SJCRH30 (cell line): ENCODE results near the gene SPATS2. TPM values are rescaled to one million over a fixed set of nuclear protein-coding genes. Genes with fewer than 3 reads are reported as not detected.
"Not testable (repeated sequence)": the region's sequence is repeated elsewhere in the genome, so short reads cannot be mapped to it uniquely, and the experiment has no call there.

ENCODE experiments used
- DNase-seq, 2 experiments: peaks; one replicate each; pipeline ENCODE4 v3.0.0-alpha.2; 2015 to 2020
- H3K27ac ChIP-seq: fragments of 250-450 bp; sonication (Bioruptor Pico); 2 replicates; pipeline ENCODE4 v1.5.1; 2020; ENCODE audit warnings: mild to moderate bottlenecking, moderate library complexity
- H3K27me3 ChIP-seq: fragments of 250-450 bp; sonication (Bioruptor Pico); 2 replicates; pipeline ENCODE4 v1.5.1; 2020; ENCODE audit warnings: mild to moderate bottlenecking, moderate library complexity
- H3K36me3 ChIP-seq: fragments of 250-450 bp; sonication (Bioruptor Pico); 2 replicates; pipeline ENCODE4 v1.5.1; 2020; ENCODE audit warnings: mild to moderate bottlenecking, moderate library complexity
- H3K4me1 ChIP-seq: fragments of 250-450 bp; sonication (Bioruptor Pico); 2 replicates; pipeline ENCODE4 v1.5.1; 2020; ENCODE audit warnings: mild to moderate bottlenecking, moderate library complexity
- H3K4me3 ChIP-seq: fragments of 250-450 bp; sonication (Bioruptor Pico); 2 replicates; pipeline ENCODE4 v1.5.1; 2020; ENCODE audit warnings: mild to moderate bottlenecking, moderate library complexity
- H3K9me3 ChIP-seq: fragments of 250-450 bp; sonication (Bioruptor Pico); replicated peaks from 2 replicates; pipeline ENCODE4 v1.5.1; 2020; ENCODE audit warnings: mild to moderate bottlenecking, moderate library complexity
- total RNA-seq: library from RNA; depleted of rRNA; stranded (reverse); fragments of >200 nt; shearing (Covaris generic); gene quantifications from 2 replicates; pipeline ENCODE4 v1.2.3, GENCODE V29; 2014

SPATS2 gene
- total RNA-seq, 1 experiment from 2014 or later: 72.6 TPM

DNA sequence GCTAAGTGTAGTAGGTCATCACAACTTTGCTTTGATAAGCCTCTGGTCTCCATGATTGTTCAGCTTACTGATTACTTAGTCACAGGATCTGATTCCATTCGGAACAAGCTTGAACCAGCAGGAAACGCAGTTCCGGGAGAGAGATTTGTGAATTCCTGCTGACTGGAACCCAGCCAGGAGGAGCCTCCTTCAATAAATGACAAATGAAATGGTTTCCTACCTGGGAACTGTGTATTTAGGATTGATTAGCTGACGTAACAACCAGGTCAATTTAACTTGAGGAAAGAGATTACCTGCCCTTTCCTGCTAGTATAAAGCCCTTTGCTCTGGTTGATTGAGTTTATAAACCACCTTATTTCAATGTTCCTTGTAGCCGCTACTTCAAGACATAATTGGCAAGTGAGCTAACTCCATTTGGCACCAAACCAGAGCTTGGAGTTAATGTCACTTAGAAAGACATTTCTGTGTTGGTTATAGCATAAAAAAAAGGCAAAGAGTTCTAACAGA lies 136.5 kb downstream of the SPATS2 start:
- no peak overlapping the region for H3K4me3 ChIP-seq
- H3K4me1 ChIP-seq: peaks cover 17% of the 10 kb centered on the region
- no peak overlapping the region for H3K27ac ChIP-seq
- H3K27me3 ChIP-seq: no peaks in the 10 kb centered on the region
- H3K36me3 ChIP-seq: peaks cover 47% of the 10 kb centered on the region
- DNase-seq: no peak
- H3K9me3 ChIP-seq: no peaks in the 10 kb centered on the region

DNA sequence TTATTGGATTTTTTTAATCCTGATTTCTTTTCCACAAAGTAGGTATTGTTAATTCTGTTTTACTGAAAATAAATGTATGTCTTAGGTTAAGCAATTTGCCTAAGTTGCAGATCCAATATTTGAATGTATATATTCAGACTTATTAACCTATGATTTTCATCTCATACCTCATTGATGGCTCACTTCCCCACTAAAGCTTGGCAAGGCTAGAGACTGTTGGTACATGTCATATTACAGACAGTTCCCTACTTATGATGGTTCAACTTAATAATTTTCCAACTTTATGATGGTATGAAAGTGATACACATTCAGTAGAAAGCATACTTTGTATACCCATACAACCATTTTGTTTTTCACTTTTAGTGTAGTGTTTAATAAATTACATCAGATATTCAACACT lies 138.4 kb downstream of the SPATS2 start:
- Histone ChIP-seq H3K4me1 (peaks cover 20% of the 10 kb centered on the region), H3K36me3 (peaks cover 34% of the 10 kb centered on the region), H3K27ac (no peak overlapping the region), H3K9me3 (no peaks in the 10 kb centered on the region), H3K27me3 (no peaks in the 10 kb centered on the region), H3K4me3 (no peak overlapping the region)
- no peak for DNase-seq

DNA sequence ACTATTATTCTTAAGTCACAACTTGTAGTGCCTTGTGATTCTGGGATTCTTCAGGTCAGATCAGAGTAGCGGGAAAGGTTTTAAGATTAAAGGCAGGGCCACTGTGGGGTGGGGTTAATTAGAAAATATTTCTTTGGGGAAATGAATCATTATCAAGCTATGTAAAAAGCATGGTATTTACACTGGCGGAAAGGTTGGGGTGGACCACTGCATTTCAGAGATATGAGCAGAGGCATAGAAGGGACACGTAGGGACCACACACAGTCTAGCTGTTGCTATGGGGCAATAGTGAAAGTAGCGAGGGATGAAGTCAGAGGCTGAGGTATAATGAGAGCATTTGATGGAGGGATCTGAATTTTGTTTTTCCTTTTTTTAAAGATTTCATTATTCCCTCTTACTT lies 139.9 kb downstream of the SPATS2 start:
- no peaks in the 10 kb centered on the region for H3K9me3 ChIP-seq
- peaks cover 22% of the 10 kb centered on the region for H3K36me3 ChIP-seq
- H3K27me3 ChIP-seq: no peaks in the 10 kb centered on the region
- H3K4me3 ChIP-seq: no peak overlapping the region
- peak overlapping the region; percentile 63 for H3K27ac ChIP-seq
- peak; percentile 71 to 76 for DNase-seq
- peaks cover 22% of the 10 kb centered on the region for H3K4me1 ChIP-seq

DNA sequence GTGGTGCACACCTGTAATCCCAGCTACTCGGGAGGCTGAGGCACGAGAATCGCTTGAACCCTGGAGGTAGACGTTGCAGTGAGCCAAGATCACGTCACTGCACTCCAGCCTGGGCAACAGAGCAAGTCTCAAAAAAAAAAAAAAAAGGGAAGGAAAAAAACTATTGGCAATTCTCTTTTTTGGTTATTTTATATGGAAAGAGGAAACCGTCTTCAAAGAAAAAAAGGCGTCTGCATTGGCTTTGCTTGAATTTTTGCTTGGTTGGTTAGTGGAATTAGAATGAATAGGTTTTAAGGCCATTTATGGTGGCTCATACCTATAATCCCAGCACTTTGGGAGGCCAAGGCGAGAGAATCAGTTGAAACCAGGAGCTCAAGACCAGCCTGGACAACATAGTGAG lies 142.4 kb downstream of the SPATS2 start:
- not testable (repeated sequence) for H3K4me3 ChIP-seq, DNase-seq, H3K27ac ChIP-seq, H3K27me3 ChIP-seq, H3K9me3 ChIP-seq
- Histone ChIP-seq H3K36me3 (peaks cover 16% of the 10 kb centered on the region; the same call in 1 of the 2 replicates), H3K4me1 (peaks cover 22% of the 10 kb centered on the region)

DNA sequence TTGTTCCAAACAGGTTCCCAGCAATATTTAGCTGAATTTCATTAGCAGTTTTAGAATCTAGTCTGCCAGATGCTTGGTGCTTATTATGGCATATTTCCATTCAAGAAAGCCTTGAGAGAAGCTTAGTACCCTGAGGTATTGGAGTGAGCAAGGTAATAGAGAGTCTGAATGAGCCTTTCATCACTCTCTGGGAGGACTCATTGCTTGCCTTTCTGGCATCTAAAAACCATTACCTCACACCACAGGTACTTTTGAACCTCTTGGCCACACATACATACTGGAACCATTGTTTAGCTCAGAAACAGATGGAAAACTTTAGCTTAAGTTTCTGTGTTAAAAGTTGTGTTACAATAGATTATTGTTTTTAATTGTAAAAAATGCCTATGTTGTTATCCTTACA lies 144.1 kb downstream of the SPATS2 start:
- DNase-seq: no peak
- H3K36me3 ChIP-seq: peaks cover 13% of the 10 kb centered on the region; the same call in 1 of the 2 replicates
- H3K27ac ChIP-seq: no peak overlapping the region
- peaks cover 26% of the 10 kb centered on the region for H3K4me1 ChIP-seq
- H3K4me3 ChIP-seq: no peak overlapping the region
- H3K9me3 ChIP-seq: no peaks in the 10 kb centered on the region
- no peaks in the 10 kb centered on the region for H3K27me3 ChIP-seq

DNA sequence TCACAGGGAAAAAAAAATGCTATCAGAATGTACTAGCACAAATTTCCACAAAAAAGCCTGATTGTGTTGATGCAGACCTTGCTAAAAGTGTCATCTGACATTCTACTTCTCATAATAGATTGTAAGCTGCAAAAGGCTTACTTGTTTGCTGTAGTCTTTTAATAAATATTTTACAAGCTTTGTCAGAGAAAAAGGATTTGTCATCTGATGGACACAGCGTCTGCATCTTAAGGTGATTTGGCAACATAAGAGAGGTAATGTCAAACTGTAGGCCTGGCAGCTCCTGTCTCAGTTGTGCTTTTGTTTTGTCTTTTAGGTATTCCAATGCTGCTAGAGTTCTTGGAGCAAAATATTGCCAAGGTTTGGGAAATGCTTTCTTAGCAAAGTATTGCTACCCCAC lies 145.3 kb downstream of the SPATS2 start:
- H3K27me3 ChIP-seq: no peaks in the 10 kb centered on the region
- peaks cover 17% of the 10 kb centered on the region for H3K36me3 ChIP-seq
- no peak for DNase-seq

DNA sequence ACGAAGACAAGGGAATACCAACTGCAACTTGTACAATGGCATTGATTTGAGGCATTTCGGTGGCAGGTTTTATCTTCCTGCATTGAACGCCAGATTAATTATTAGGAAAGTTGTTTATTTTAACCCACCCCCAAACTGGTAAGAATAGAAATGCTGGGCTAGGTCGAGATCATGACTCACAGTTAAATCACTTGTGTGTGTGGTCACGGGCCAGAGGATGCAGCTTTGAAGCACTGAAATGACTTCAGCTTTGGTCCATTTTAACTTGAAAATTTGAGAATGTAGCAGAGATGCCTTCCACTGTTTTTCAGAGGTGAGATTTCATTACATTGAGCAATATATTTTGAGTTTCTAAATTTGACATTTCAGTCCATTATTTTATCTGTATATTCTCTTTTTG lies 148.0 kb downstream of the SPATS2 start:
- Histone ChIP-seq H3K36me3 (peaks cover 22% of the 10 kb centered on the region), H3K4me1 (peaks cover 12% of the 10 kb centered on the region), H3K27ac (no peak overlapping the region), H3K4me3 (no peak overlapping the region), H3K27me3 (no peaks in the 10 kb centered on the region), H3K9me3 (no peaks in the 10 kb centered on the region)
- peak in 1 of 2 experiments; percentile 30 for DNase-seq

More for the DNA sequence above, 145.3 kb downstream of the SPATS2 start:
- no peak overlapping the region for H3K27ac ChIP-seq
- no peaks in the 10 kb centered on the region for H3K9me3 ChIP-seq
- no peak overlapping the region for H3K4me3 ChIP-seq
- H3K4me1 ChIP-seq: peaks cover 16% of the 10 kb centered on the region

DNA sequence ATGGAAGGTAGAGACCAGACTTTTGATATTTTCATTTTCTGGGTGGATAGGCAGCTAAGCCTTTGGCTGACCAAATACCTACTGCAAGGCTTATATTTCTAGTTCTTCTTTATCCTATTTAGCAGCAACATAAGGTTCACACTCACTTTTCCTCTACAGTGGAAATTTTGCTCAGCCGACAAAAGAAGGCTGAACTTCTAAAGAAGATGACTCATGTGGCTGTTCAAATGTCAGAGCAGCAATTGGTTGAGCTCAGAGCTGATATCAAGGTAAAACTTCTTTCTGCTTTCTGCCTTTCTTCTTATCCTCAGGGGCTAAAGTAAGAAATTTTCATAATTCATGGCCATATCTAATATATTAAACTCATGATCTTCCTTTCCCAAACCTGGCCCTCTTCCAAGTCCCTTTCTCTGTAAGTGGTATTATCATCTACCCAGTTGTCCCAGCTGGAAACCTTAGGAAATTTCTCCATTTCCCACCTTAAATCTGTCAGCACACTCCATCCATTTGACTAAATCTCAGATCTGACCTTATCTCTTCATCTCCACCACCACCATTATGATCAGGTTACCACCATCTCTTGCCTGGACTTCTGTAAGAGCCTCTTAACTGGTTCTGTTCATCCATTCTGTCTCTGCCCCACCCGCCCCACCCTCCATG lies 151.8 kb downstream of the SPATS2 start:
- Histone ChIP-seq H3K4me1 (peaks cover 7% of the 10 kb centered on the region), H3K9me3 (no peaks in the 10 kb centered on the region), H3K27ac (no peak overlapping the region), H3K36me3 (peaks cover 33% of the 10 kb centered on the region), H3K27me3 (no peaks in the 10 kb centered on the region), H3K4me3 (no peak overlapping the region)
- DNase-seq: no peak

DNA sequence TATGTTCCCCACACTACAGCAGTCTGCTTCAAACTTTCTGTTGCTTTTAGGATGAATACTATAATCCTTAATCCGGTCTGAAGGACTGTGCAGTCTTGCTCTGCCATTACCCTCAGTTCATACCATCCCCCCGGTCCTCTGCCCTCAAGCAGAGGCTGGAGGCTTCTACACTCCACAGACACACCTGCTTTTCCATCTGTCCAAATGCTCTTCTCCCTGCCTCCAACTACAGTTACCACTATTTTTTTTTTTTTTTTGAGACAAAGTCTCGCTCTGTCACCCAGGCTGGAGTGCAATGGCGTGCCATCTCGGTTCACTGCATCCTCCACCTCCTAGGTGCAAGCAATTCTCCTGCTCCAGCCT lies 152.3 kb downstream of the SPATS2 start:
- H3K4me3 ChIP-seq: no peak overlapping the region
- no peak for DNase-seq
- no peaks in the 10 kb centered on the region for H3K27me3 ChIP-seq
- peaks cover 7% of the 10 kb centered on the region for H3K4me1 ChIP-seq
- H3K9me3 ChIP-seq: no peaks in the 10 kb centered on the region
- H3K36me3 ChIP-seq: peaks cover 35% of the 10 kb centered on the region
- H3K27ac ChIP-seq: no peak overlapping the region

DNA sequence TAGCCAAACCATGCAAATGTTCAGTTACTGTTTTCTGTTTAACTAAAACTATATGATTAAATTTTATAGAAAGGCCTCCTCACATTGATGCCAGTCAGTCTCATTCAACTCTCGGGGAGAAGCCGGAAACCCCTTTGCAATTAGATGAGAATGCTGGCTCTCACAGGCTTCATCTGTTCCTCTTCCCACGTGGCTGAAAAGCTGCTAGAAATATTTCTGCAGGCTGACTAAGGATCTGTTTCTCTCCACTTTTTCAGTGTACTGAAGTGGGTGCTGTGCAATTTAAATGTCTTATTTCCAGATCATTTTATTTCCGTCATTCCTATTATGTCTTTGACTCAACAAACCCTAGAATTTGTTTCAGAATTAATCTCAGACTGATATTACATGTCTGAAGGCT lies 154.1 kb downstream of the SPATS2 start:
- Histone ChIP-seq H3K36me3 (peaks cover 49% of the 10 kb centered on the region), H3K4me3 (no peak overlapping the region)

DNA sequence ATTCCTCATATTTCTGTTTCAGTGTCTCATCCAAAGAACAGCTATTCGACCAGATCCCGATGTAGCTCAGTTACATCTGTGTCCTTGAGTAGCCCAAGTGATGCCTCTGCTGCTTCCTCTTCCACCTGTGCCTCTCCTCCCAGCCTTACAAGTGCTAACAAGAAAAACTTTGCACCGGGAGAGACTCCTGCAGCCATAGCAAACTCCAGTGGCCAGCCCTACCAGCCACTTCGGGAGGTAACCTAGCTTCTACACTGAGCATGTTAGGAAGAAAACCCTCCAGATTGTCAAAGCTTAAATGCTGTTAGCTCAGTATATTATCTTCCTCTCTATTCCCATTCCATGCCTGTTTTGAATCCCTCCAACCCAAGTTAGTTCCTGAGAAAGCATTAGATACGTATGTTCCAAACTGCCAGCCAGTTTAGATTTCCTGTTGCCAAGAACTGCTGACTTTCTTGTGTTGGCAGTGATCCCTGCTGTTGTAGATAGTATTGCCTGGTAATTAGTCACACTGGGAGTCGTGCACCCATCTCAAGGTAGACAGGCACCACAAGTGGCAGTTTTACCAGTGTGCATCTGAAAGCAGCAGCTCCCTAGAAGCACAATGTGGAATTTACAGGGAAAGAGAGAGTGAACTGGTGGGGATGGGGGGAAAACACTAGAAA lies 157.5 kb downstream of the SPATS2 start:
- H3K9me3 ChIP-seq: no peaks in the 10 kb centered on the region
- H3K4me1 ChIP-seq: no peaks in the 10 kb centered on the region
- peaks cover 58% of the 10 kb centered on the region for H3K36me3 ChIP-seq
- no peak overlapping the region for H3K4me3 ChIP-seq
- no peaks in the 10 kb centered on the region for H3K27me3 ChIP-seq
- DNase-seq: no peak
- no peak overlapping the region for H3K27ac ChIP-seq

More for the DNA sequence above, 154.1 kb downstream of the SPATS2 start:
- H3K27ac ChIP-seq: no peak overlapping the region
- H3K27me3 ChIP-seq: no peaks in the 10 kb centered on the region
- H3K9me3 ChIP-seq: no peaks in the 10 kb centered on the region
- H3K4me1 ChIP-seq: 0 out of 2 replicates have a peak, but pooled peaks cover 4% of the 10 kb centered on the region
- DNase-seq: no peak

DNA sequence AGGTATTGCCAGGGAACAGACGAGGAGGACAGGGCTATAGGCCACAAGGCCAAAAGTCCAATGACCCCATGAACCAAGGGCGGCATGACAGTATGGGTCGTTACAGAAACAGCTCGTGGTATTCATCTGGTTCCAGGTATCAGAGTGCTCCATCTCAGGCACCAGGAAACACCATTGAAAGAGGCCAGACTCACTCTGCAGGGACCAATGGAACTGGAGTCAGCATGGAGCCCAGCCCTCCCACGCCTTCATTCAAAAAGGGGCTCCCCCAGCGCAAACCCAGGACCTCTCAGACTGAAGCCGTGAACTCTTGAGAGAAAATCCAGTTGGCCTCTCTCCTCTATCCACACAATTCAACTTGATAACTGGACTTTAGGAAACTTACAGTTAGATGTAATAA lies 158.7 kb downstream of the SPATS2 start:
- no peak overlapping the region for H3K27ac ChIP-seq
- no peak for DNase-seq
- H3K4me1 ChIP-seq: no peaks in the 10 kb centered on the region
- peaks cover 58% of the 10 kb centered on the region for H3K36me3 ChIP-seq
- no peak overlapping the region for H3K4me3 ChIP-seq
- no peaks in the 10 kb centered on the region for H3K27me3 ChIP-seq
- no peaks in the 10 kb centered on the region for H3K9me3 ChIP-seq

DNA sequence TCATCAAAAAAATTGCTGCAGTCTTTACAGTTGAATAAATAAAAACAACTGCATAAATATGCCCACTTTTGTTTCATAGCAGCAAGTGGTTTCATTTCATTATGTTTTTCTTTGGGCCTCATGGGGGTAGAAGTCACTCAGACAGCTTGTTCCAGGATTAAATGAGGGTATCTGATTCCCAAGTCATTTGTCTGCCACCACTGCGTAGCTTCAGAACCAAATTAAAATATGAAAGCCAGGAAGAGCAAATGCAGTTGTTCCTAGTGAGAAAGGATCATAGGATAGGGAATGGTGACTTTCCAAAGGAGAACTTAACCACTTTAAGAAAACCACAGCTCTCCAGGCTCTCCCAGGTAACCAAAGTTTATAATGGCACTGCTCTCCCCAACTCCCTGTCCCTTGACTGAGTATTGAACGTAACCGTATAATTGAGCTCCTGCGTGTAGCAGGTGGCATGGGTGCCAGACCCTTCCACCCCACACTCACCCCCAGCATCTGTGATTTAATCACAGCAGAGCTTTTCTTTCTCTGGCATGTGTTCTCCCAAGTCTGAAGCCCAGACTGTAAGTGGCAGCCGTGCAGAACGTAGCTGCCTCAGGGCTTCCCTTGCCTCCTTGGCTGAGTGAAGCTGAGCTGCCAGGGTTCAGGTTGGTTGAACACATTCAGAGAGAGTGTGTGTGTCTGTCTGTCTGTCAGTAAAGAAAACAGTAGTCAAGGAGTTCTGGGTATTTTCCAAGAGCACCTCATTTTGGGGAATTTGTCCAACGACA lies 160.3 kb downstream of the SPATS2 start:
- no peak for DNase-seq
- H3K27ac ChIP-seq: no peak overlapping the region
- H3K4me1 ChIP-seq: no peaks in the 10 kb centered on the region
- H3K27me3 ChIP-seq: no peaks in the 10 kb centered on the region
- H3K9me3 ChIP-seq: no peaks in the 10 kb centered on the region
- H3K4me3 ChIP-seq: no peak overlapping the region
- H3K36me3 ChIP-seq: peaks cover 52% of the 10 kb centered on the region

DNA sequence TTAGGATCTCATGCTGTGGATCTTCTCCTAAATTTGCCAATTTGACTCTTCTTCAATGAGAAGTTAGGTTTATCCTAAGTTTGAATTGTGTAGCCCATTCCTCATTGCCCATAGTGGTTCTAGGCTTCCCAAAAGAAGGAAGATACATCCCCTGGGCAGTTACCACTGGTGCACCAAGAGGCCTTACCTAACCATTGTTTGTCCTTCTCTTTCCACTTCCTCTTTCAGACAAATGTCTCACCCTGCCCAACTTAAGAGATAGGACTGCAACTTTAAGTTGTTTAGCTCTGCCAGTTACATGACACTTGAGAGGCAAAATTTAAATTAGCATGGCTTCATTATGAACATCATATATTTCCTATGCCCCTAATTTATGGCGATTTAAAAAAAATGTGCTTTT lies 162.2 kb downstream of the SPATS2 start:
- H3K27ac ChIP-seq: no peak overlapping the region
- no peaks in the 10 kb centered on the region for H3K9me3 ChIP-seq
- no peak for DNase-seq
- H3K4me3 ChIP-seq: no peak overlapping the region
- peaks cover 39% of the 10 kb centered on the region for H3K36me3 ChIP-seq
- H3K4me1 ChIP-seq: no peaks in the 10 kb centered on the region
- no peaks in the 10 kb centered on the region for H3K27me3 ChIP-seq

DNA sequence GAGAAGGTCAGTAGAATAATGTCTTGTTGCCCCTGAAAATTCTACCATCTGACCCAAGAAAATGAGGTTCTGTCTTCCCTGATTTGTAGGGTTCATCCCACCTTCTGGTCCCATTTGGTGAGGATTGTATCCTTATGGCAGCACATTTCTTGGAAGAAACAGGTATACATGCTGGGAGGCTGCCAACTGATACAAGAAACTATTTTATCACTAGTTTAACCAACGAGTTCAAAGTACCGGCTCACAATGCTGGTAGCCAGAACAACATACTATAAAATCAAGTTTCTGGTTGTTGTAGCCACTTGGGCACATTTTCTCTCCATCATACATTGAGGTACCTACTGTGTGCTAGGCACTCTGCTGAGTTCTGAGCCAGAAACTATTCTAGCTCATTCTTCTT lies 164.5 kb downstream of the SPATS2 start:
- H3K4me3 ChIP-seq: no peak overlapping the region
- no peaks in the 10 kb centered on the region for H3K9me3 ChIP-seq
- no peak overlapping the region for H3K27ac ChIP-seq
- peaks cover 19% of the 10 kb centered on the region for H3K36me3 ChIP-seq
- H3K27me3 ChIP-seq: peaks cover 7% of the 10 kb centered on the region
- H3K4me1 ChIP-seq: peaks cover under 1% of the 10 kb centered on the region; the same call in 1 of the 2 replicates
- DNase-seq: no peak
